KG1 (cell line): ENCODE measurements around the gene ACP4.
"Not testable (repeated sequence)": the region's sequence is repeated elsewhere in the genome, so short reads cannot be mapped to it uniquely, and the experiment has no call there.

Source experiments
- DNase-seq: peaks from one replicate; lab custom pipeline; 2025; lab: John Stamatoyannopoulos, UW

Gene ACP4

DNA sequence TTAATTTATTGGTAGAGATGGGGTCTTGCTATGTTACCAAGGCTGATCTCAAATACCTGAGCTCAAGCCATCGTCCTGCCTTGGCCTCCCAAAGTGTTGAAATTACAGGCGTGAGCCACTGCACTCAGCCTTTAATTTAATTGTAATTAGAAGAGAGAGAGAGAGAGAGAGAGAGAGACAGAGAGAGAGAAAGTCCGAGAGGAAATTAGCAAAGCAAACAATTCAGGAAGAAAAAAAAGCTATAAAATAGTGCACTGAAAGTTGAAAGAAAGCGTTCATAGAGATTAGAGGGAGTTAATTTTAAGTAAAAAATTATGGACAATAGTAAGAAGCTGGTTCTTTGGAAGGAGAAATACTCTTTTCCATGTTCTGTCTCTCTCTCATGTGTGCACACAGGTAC lies 13.0 kb upstream of the ACP4 start:
- DNase-seq, result no peak

DNA sequence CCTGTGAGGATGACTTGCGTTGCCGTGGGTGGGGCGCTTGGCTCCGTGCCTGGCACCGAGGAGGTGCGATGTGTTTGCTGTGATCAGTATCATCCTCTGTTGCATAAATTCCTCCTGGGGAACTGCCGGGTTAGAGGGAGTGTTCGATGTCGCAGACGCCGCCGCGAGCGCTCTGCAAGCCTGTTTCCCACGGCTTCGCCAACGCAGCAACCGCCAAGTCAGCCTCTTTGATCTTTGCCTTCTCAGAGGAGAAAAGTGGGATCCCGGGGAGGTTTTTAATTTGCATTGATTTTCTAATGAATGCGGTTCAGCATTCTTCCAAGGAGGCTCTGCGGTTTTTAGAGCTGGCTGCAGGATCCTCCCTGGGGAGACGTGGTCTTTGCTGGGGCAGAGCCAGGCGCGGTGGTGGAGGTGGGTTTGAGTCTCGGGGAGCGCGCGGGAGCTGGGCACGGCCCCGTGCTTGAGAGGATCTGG lies 12.3 kb upstream of the ACP4 start:
- DNase-seq, result no peak

DNA sequence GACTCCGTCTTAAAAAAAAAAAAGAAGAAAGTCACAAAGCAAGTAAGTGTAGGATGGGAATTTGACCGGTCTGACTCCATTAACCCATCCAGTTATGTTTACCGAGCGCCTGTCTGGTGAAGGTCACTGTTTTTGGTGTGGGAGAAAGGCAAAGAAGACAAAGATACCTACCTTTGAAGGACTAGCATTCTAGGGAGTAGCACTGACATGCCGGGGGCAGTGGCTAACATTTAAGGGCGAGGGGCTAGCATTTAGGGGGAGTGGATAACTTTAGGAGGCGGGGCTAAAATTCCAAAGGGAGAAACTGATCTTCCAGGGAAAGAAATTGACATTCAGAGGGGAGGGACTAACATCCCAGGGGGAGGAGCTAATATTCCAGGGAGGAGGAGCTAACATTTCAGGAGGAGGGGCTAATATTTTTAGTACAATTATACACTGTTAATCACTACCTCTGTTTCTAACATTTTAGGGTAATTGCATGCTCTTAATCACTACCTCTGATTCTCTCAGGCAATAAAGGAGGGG lies 11.2 kb upstream of the ACP4 start:
- no peak for DNase-seq

DNA sequence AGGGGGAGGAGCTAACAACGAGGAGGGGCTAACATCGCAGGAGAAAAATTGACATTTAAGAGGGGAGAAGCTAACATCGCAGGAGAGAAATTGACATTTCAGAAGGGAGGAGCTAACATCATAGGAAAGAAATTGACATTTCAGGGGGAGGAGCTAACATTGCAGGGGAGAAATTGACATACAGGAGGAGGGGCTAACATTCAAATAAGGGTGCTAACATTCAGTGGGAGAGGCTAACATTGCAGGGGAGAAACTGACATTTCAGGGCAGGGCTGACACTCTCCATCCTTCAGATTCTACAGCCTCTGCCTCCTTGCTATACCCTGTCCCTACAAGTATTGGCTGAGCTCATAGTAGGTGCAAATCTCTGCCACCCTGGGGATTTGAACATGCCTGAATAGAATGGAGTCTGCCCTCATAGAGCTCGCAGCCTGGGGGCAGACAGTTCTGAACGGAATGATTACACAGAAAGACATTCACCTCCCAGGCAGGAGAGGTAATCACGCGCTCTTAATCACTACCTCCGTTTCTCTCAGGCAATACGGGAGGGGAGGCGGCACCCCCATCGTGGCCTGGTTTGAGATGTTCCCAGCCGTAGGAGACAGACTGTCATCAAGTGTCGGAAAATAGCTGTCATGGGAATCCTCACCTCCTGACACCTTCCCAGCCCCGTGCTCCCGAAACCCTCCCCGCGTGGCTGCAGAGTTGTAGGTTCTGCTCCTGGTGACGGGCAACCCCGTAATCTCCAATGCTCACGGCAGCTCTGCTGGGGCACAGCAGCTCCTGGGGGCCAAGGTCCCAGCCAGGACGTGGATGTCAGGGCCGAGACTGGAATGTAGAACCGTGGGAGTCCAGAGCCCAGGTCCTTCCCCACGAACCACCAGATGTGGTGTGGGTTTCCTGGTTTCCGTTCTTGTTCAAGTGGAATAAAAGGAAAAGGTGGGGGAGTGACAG lies 10.4 kb upstream of the ACP4 start:
- DNase-seq, result no peak

DNA sequence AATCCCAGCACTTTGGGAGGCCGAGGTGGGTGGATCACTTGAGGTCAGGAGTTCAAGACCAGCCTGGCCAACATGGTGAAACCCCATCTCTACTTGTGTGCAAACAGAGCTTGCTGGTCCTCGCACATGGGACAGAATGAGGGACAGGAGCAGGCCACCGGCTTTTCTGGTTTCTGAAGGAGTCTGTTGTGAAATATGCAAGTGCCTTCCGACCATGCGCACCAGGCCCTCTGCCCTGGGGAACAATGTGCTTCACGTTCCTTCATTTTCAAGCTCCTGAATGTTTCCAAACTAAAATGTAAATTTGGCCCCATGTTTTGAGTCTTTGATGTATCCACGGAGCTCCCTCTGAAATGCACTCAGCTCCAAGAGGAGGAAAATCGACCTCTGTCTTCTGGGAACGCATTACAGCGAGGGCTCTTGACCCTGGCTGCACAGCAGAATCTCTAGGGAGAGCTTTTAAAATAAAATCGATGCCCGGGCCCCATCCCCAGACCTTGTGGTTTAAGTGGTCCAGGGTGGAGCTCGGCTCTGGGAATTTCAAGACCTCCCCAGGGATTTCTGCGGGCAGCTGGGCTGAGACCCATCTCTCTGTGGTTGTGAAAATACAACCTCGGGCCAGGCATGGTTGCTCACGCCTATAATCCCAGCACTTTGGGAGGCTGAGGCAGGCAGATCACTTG lies 9.3 kb upstream of the ACP4 start:
- DNase-seq, result no peak

DNA sequence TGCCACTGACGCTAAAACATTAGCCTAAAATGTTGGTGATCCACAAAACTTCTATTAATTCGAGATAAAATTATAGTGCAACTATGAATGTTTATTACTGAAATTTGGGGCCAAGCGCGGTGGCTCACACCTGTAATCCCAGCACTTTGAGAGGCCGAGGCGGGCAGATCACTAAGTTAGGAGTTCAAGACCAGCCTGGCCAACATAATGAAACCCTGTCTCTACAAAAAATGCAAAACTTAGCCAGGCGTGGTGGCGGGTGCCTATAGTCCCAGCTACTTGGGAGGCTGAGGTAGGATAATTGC lies 6.4 kb upstream of the ACP4 start:
- not testable (repeated sequence) for DNase-seq

DNA sequence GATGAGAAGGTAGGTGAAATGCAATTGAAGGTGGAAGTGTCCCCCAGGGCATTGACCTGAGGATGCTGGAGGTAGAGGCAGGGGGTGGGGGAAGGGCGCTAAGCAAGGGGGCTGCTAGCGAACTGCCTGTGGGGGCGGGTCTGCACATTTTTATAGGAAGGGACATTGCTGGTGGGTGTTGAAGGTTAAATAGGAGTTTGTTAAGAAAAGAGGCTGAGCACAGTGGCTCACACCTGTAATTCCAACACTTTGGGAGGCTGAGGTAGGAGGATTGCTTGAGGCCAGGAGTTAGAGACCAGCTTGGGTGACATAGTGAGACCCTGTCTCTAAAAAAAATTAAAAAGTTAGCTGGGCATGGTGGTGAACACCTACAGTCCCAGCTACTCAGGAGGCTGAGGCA lies 5.5 kb upstream of the ACP4 start:
- DNase-seq, result no peak

DNA sequence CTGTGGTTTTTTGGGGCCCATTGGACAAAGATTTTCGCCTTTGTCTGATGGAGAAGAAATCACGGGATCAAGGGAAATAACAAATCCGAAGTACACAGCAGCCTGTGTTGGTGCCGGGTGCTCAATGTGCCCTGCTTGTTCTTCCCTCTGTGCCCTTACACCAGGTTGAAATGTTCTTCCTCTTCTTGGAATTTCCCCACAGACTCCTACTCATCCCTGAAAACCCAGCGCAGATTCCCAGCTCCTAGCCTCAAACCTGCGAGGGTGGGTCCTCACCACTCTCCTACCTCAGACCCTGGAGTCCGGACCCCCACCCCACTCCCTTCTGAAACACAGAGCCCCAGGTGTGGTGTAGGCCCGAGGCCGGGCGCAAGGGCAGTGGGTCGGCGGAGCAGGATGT lies 4.9 kb upstream of the ACP4 start:
- no peak for DNase-seq

DNA sequence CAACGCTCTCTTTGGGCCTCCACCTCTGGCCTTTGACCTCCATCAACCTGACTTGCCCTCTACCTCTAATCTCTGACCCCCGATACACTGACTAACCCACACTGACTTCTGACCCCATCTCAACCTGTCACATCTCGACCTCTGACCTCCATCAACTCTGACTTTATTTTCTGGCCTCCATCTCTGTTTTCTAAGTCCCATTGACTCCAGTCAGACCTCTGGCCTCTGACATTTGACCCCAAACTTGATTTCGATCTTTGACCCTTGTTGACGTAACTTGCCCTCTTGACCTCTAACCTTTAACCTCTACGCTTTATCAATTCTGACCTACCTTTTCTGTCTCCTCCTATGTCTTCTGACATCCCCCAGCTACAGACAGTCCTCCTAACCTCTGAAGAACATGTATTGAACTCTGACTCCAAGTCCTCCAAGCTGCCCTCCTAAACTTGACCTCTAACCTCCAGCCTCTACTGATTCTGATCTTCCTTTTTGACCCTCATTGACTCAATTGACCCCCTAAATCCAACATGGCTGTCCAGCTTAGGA lies 780 bp downstream of the ACP4 start:
- DNase-seq, result no peak

DNA sequence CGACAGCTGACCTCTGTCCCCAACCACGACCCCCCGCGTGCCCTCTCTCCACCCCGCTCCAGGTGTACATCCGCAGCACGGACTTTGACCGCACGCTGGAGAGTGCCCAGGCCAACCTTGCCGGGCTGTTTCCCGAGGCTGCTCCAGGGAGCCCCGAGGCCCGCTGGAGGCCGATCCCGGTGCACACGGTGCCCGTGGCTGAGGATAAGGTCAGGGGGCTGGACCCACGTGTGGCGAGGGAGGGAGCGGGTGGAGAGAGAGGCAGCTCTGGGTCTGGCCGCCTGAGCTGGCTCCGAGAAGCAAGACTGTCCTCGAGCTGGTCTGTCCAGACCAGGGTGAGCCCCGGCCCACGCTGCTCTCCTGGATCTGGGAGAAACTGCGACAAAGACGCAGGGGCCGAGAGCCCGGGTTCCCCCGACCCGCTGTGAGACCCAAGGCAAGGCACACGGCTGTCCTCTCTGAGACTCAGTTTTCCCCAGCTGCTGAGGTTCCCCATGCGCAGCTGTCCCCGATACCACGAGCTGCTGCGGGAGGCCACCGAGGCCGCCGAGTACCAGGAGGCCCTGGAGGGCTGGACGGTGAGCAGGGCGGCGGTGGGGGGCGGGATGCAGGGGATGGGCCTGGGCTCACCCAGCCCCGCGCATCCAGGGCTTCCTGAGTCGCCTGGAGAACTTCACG lies 1.5 kb downstream of the ACP4 start:
- DNase-seq, result no peak

DNA sequence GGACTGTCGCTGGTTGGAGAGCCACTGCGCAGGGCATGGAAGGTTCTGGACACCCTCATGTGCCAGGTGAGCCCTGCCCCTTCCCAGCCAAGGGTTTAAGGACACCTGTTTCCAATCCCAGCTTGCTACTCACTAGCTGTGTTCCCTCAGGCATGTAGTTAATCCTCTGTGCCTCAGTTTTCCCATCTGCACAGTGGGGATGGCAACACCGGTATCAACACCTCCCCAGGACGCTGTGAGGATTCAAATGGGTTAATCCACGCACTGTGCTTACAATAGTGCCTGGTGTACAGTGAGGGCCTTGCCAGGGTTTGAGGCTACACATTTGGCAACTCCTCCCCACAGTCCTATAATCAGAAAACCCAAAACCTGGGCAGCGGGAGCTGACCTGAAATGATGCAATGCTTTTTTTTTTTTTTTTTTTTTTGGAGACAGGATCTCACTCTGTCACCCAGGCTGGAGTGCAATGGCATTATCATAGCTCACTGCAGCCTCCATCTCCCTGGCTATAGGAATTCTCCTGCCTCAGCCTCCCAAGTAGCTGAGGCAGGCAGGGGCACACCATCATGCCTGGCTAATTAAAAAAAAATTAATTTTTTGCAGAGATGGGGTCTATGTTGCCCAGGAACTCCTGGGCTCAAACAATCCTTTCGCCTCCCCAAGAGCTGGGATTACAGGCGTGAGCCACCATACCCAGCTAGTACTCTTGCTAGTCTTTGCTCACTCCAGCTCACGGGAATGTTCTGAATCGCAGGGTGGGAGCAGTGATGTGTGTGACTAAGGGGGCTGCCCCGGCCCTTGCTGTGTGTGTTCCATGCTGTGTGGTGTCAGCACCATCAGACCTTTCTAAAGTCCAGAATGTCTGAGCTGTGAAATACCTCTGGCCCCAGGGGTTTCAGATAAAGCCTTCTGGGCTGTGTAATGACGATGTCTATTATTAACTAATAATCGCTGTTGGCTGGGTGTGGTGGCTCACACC lies 2.3 kb downstream of the ACP4 start:
- no peak for DNase-seq

DNA sequence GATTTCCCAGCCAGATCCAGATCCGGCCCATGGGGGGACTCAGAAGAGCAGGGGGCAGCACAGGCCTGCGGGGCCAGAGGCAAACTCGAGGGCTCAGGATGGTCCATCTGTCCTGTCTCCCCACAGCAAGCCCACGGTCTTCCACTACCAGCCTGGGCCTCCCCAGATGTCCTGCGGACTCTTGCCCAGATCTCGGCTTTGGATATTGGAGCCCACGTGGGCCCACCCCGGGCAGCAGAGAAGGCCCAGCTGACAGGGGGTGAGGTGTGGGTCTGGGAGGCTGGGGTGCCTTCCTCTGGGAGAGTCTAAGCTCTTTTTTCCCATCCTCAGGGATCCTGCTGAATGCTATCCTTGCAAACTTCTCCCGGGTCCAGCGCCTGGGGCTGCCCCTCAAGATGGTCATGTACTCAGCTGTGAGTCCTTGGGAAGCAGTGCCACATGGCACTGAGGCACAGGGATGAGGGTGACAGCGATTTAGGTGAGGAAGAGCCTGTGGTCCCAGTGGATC lies 3.4 kb downstream of the ACP4 start:
- DNase-seq, result no peak

DNA sequence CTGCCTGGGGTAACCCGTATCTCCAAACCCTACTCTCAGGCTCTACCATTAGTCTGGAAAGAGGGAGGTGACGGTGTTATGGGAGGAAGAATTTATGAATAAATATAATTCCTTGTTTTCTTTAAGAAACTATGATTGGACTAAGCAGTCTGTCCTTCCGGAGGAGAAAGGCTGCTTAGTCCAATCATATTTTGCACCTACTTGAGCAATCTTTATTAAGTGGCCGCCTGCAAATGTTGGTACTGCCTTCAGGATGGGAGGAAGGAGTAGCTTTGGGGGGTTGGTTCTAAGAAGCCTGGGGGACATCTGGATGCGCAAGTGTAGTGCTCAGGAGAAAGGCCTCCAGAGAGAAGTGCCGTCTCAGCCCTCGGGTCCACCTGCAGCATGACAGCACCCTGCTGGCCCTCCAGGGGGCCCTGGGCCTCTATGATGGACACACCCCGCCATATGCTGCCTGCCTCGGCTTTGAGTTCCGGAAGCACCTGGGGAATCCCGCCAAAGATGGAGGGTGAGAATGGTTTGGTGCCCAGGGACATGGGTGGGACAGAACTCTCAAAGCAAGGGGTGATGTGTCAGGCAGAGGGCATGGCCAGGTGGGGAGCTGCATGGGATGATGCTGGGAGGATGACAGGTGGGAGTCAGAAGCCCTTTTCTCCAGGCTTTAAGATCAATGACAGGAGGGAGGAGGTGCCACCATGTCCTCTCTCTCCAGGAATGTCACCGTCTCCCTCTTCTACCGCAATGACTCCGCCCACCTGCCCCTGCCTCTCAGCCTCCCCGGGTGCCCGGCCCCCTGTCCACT lies 4.1 kb downstream of the ACP4 start:
- no peak for DNase-seq

DNA sequence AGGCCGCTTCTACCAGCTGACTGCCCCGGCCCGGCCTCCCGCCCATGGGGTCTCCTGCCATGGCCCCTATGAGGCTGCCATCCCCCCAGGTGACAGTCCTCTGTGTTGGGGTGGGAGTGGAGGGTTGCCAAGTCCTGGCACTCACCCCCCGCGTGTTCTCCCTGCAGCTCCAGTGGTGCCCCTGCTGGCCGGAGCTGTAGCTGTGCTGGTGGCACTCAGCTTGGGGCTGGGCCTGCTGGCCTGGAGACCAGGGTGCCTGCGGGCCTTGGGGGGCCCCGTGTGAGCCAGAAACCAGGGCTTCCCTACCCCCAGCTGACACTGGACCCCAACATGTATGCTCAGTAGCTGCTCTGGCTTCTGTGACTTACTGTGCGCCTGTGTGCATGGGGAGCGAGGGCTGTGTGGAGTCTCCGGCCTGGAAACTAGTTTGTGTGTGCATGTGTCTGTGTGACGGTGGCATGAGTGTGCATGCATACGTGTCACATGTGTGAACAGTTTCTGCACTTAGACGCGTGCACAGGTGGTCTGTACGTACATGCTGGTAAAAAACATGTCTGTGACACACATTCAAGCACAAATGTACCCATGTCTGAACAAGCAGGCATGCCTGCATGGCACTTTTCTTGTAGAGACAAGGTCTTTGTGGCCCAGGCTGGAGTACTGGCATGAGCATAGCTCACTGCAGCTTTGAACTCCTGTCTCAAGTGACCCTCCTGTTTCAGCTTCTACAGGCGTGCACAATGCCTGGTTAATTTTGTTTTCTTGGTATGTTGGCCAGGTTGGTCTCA lies 4.9 kb downstream of the ACP4 start:
- DNase-seq, result no peak

DNA sequence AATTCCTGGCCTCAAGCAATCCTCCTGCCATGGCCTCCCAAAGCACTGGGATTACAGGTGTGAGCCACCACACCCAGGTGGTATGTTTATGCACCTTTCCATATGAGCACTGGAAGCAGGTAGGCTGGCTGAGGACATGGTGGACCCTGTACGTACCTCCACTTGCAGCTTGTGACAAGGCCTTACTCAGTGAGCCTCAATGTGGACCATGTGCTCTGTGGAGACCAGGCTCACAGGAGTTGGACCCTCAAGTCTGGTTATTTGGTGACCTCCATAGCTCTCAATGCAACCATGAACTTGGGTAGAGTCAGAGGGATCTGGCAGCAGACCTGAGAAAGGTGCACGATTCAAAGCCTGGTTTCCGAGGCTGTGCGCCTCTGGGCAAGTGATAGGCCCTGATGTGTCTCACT lies 5.5 kb downstream of the ACP4 start:
- DNase-seq, result no peak

DNA sequence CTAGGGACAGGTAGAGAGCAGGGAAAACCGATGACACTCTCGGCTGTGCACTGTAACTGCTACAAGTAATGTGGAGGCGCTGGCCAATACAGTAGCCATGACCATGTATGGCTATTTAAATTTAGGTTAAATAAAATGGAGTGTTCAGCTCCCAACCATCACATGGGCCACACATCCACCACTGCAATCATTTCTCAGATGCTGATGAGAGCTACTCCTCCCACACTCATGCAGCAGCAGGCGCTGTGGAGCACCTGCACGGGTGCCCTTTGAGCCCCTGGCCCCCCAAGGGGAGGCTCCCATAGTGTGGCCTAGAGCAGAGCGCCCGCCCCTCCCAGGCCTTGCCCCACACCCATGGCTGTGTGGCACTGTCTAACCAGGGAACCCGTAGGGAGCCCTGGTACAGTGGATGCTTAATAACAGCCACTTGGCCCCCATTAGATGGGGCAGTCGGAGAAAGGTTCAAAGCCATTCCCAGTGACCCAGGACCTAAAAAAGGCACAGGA lies 6.0 kb downstream of the ACP4 start:
- no peak for DNase-seq

DNA sequence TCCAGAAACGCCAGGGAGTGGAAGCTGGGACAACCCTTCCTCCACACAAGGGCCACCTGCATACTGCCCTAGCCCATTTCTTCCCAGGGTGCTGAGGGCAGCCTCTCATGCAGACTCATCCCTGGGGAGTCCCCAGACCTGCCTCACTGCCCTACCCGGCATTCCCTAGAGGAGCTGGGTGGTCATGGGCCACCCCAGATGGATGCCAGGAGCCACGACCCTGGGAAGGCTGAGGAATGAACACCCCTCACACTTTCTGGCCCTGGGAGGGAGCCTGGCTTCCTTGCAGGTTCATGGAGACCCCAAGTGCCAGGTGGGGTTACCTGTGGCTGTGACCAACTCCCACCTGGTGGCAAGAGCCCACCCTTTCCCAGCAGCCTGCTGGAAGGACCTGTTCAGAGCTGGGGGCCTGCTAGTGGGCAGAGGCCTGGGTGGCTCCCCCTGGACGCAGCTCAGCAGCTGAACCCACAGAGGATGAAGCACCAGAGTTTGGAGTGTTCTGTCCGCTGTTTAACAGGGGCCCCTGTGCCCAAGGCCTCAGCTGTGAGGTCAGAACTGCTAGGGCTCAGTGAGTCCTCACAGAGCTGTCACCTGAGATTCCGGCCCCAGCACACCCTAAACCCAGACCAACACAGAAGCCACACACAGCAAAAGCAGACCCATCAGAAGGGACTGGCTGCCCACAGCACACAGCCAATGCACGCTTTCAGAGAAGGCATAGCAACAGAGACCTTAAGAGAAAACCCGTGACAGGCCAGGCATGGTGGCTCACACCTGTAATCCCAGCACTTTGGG lies 6.6 kb downstream of the ACP4 start:
- DNase-seq, result no peak

DNA sequence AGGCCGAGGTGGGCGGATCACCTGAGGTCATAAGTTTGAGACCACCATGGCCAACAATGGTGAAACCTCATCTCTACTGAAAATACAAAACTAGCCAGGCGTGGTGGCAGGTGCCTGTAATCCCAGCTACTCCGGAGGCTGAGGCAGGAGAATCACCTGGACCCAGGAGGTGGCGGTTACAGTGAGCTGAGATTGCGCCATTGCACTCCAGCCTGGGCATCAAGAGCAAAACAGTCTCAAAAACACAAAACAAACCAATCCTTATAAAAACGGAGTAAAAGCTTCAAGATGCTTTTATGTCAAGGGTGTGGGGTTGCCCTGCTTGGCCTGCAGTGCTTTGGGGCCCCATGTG lies 7.2 kb downstream of the ACP4 start:
- no peak for DNase-seq
